Measurements from ENCODE around the gene IL34.
"Not testable (repeated sequence)": the region's sequence is repeated elsewhere in the genome, so short reads cannot be mapped to it uniquely, and the experiment has no call there.

Gene IL34

GRCh38 chr16:70646260-70647241 lies at the start of gene IL34:
Gene IL34, plus strand, starts transcription at chr16:70646559. Its CDS starts 389 bp downstream, at chr16:70646948.
- DNase-seq, result peak; percentile 96

- DNase-seq, result no peak
Observed at GRCh38 chr16:70597135-70597835, 49.1 kb upstream of the IL34 start.

- DNase-seq, result no peak
Observed at GRCh38 chr16:70598937-70599503, 47.3 kb upstream of the IL34 start.

- DNase-seq, result no peak
Observed at GRCh38 chr16:70600730-70601129, 45.6 kb upstream of the IL34 start.

- DNase-seq, result no peak
Observed at GRCh38 chr16:70601576-70602575, 44.5 kb upstream of the IL34 start.

GRCh38 chr16:70602831-70603230 lies 43.5 kb upstream of the IL34 start:
- no peak for DNase-seq

- no peak for DNase-seq
Observed at GRCh38 chr16:70604407-70605282, 41.7 kb upstream of the IL34 start.

GRCh38 chr16:70605283-70605657 lies 41.1 kb upstream of the IL34 start:
- no peak for DNase-seq

GRCh38 chr16:70608521-70608920 lies 37.8 kb upstream of the IL34 start:
- no peak for DNase-seq

GRCh38 chr16:70610273-70611223 lies 35.8 kb upstream of the IL34 start:
- DNase-seq, result no peak

- no peak for DNase-seq
Observed at GRCh38 chr16:70611224-70611598, 35.1 kb upstream of the IL34 start.

GRCh38 chr16:70611785-70612303 lies 34.5 kb upstream of the IL34 start:
- DNase-seq, result no peak

- DNase-seq, result no peak
Observed at GRCh38 chr16:70612931-70613330, 33.4 kb upstream of the IL34 start.

- no peak for DNase-seq
Observed at GRCh38 chr16:70614208-70614951, 32.0 kb upstream of the IL34 start.

GRCh38 chr16:70615945-70616344 lies 30.4 kb upstream of the IL34 start:
- DNase-seq, result no peak

GRCh38 chr16:70621864-70622263 lies 24.5 kb upstream of the IL34 start:
- not testable (repeated sequence) for DNase-seq

- DNase-seq, result no peak
Observed at GRCh38 chr16:70627696-70628095, 18.7 kb upstream of the IL34 start.

- DNase-seq, result no peak
Observed at GRCh38 chr16:70630960-70631745, 15.2 kb upstream of the IL34 start.
